ENCODE data around the gene CCBE1. TPM values are rescaled to one million over a fixed set of nuclear protein-coding genes. Genes with fewer than 3 reads are reported as not detected.

Gene CCBE1
- total RNA-seq, 2 experiments from 2014 or later: not detected

GRCh38 chr18:59689756-59690155, 7.5 kb downstream of the CCBE1 start:
- Mint-ChIP-seq H3K4me1 (ENCODE audit: low read depth) (no peaks in the 10 kb centered on the region), H3K9me3 (no peaks in the 10 kb centered on the region), H3K36me3 (ENCODE audit: low read depth) (no peaks in the 10 kb centered on the region), H3K4me3 (no peak overlapping the region), H3K27me3 (peaks cover 22% of the 10 kb centered on the region), H3K27ac (no peak overlapping the region)
- ChIA-PET CTCF (interaction anchor here (1.9 kb wide), 1 partner anchor 7 kb away, joined by 5 read pairs; the partner anchor contains the start of gene CCBE1), POLR2A (interaction anchor here (0.6 kb wide), 1 partner anchor 466 kb away, joined by 3 read pairs; no protein-coding TSS in a partner anchor)
- TF ChIP-seq, protein P1, sequence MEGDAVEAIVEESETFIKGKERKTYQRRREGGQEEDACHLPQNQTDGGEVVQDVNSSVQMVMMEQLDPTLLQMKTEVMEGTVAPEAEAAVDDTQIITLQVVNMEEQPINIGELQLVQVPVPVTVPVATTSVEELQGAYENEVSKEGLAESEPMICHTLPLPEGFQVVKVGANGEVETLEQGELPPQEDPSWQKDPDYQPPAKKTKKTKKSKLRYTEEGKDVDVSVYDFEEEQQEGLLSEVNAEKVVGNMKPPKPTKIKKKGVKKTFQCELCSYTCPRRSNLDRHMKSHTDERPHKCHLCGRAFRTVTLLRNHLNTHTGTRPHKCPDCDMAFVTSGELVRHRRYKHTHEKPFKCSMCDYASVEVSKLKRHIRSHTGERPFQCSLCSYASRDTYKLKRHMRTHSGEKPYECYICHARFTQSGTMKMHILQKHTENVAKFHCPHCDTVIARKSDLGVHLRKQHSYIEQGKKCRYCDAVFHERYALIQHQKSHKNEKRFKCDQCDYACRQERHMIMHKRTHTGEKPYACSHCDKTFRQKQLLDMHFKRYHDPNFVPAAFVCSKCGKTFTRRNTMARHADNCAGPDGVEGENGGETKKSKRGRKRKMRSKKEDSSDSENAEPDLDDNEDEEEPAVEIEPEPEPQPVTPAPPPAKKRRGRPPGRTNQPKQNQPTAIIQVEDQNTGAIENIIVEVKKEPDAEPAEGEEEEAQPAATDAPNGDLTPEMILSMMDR (IDR thresholded peaks at IDR 0.05): no peak
- ATAC-seq: no peak
- intact Hi-C loops (cut with micrococcal nuclease): no loop called here
- DNase-seq: no peak

DNA sequence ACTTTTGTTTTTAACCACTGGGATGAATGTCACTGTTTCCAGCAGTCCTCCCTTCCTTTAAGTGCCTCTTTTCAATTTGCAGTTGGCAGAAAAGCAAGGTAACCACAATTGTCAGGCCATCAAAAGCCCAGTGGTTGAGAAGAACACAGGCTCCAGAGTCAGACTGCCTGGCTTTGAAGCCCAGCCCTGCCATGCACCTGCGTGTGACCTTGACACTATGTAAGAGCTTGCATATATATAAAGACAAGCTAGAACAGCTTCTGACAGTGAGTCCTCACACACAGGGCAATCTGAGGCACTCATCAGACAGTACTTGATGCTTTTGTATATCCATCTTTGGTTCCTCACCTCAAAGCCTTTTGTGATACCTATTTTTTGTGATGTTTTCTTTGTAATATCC, 11.0 kb downstream of the CCBE1 start:
- Mint-ChIP-seq H3K9me3 (no peaks in the 10 kb centered on the region), H3K27me3 (peaks cover 14% of the 10 kb centered on the region), H3K27ac (no peak overlapping the region), H3K4me3 (no peak overlapping the region), H3K36me3 (ENCODE audit: low read depth) (no peaks in the 10 kb centered on the region), H3K4me1 (ENCODE audit: low read depth) (no peaks in the 10 kb centered on the region)
- ATAC-seq: no peak
- intact Hi-C loops (cut with micrococcal nuclease): no loop called here
- ChIA-PET POLR2A (no interaction called here), CTCF (interaction anchor here (4.2 kb wide), 1 partner anchor 11 kb away, joined by 24 read pairs; the partner anchor contains the start of gene CCBE1)
- DNase-seq: no peak
- TF ChIP-seq, protein P1 (IDR thresholded peaks at IDR 0.05): no peak

GRCh38 chr18:59685501-59685900, 11.7 kb downstream of the CCBE1 start:
- H3K4me3 Mint-ChIP-seq: no peak overlapping the region

DNA sequence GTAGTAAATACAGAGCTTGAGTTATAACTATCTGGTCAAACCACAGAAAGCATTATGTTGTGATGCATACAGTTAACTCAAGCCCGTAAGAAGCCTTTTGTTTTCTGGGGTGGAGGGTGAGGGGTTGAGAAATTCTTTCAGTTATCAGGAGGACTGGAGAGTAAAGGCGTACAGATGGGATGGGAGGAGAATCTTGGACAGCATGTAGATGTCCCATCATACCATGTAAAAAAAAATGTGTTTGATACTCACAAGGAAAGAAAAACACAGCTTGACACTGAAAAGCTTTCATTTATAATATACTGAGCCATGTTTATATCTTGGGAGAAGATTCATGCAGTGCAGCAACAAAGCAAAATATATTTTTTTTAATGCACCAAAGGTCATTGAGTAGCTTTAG, 12.4 kb downstream of the CCBE1 start:
- peaks cover 13% of the 10 kb centered on the region for H3K27me3 Mint-ChIP-seq
- DNase-seq (no peak), ATAC-seq (no peak)
- H3K4me1 Mint-ChIP-seq (ENCODE audit: low read depth): no peaks in the 10 kb centered on the region
- H3K4me3 Mint-ChIP-seq: no peak overlapping the region
- ChIA-PET CTCF (interaction anchor here (1.1 to 4.2 kb wide), 2 partner anchors 12 to 139 kb away, joined by 3 to 24 read pairs; partner anchors contain the start of gene CCBE1), POLR2A (no interaction called here)
- H3K36me3 Mint-ChIP-seq (ENCODE audit: low read depth): no peaks in the 10 kb centered on the region
- intact Hi-C loops (cut with micrococcal nuclease): no loop called here
- H3K27ac Mint-ChIP-seq: no peak overlapping the region
- H3K9me3 Mint-ChIP-seq: no peaks in the 10 kb centered on the region
- TF ChIP-seq, protein P1 (IDR thresholded peaks at IDR 0.05): no peak

More at GRCh38 chr18:59685501-59685900, 11.7 kb downstream of the CCBE1 start:
- Mint-ChIP-seq H3K36me3 (ENCODE audit: low read depth) (no peaks in the 10 kb centered on the region), H3K27ac (no peak overlapping the region), H3K9me3 (no peaks in the 10 kb centered on the region), H3K27me3 (peaks cover 13% of the 10 kb centered on the region), H3K4me1 (ENCODE audit: low read depth) (no peaks in the 10 kb centered on the region)
- ATAC-seq (no peak), DNase-seq (no peak)
- ChIA-PET POLR2A (no interaction called here), CTCF (interaction anchor here (1.1 to 4.2 kb wide), 2 partner anchors 11 to 138 kb away, joined by 3 to 24 read pairs; partner anchors contain the start of gene CCBE1)
- intact Hi-C loops (cut with micrococcal nuclease): no loop called here
- TF ChIP-seq, protein P1 (IDR thresholded peaks at IDR 0.05): no peak

DNA sequence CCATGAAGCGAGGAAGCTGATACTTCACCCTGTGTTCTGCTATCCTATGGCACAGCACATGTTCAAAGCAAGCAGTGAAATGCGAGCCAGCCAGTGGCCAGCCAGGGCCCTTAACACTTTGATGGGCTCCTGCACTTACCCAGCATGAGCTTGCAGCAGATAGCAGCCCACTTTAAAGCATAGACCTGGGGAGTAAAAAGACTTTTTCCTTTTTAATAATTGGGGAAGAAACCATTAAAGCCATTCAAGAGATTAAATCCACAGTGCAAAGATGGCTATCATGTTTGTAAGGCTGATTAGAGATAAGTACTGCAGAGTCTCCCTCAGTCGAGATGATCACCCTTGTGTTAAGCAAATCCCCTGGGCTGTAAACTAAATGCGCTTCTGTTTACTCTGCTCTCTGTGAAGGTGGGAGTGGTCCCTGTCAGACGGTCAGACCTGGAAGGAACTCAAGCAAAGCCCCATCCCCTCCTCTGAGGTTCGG, 15.7 kb downstream of the CCBE1 start:
- CTCF ChIA-PET: interaction anchor here (1.0 kb wide), 1 partner anchor 16 kb away, joined by 6 read pairs; the partner anchor contains the start of gene CCBE1
- no peak overlapping the region for H3K27ac Mint-ChIP-seq
- H3K36me3 Mint-ChIP-seq (ENCODE audit: low read depth): no peaks in the 10 kb centered on the region
- intact Hi-C loops (cut with micrococcal nuclease): no loop called here
- DNase-seq (no peak), ATAC-seq (no peak)
- H3K4me3 Mint-ChIP-seq: no peak overlapping the region
- POLR2A ChIA-PET: no interaction called here
- peaks cover 2% of the 10 kb centered on the region for H3K27me3 Mint-ChIP-seq
- TF ChIP-seq, protein P1 (IDR thresholded peaks at IDR 0.05): no peak
- no peaks in the 10 kb centered on the region for H3K4me1 Mint-ChIP-seq (ENCODE audit: low read depth)
- H3K9me3 Mint-ChIP-seq: no peaks in the 10 kb centered on the region

Data from activated CD8-positive, alpha-beta T cell treated with anti-CD3 and anti-CD28 coated beads for 36 hours (primary cell).